22Rv1 (cell line): Measurements from ENCODE around the gene TAF1D.

Source experiments
- CTCF ChIP-seq: fragments of 450-650 bp; IDR thresholded peaks from 2 replicates; pipeline ENCODE4 v1.5.1; 2017; ENCODE audit warnings: mild to moderate bottlenecking
- ZFX ChIP-seq: fragments of 450-650 bp; IDR thresholded peaks from 2 replicates; pipeline ENCODE4 v1.6.1; 2017; ENCODE audit warnings: antibody characterized with exemption, borderline replicate concordance

- TF ChIP-seq CTCF = no peak
- TF ChIP-seq ZFX = no peak
These were observed 40.5 kb downstream of the TAF1D start for GRCh38 chr11:93700830-93701229.
